H1 (cell line): ENCODE results near the gene NT5C3B. TPM values are rescaled to one million over a fixed set of nuclear protein-coding genes. Genes with fewer than 3 reads are reported as not detected.

ENCODE experiments used
- CTCF ChIA-PET: fragments of 300-600 bp; sonication (Branson Sonifier 250); formaldehyde crosslinking; loops from one replicate; lab custom pipeline; 2021; ENCODE audit not compliant: partially characterized antibody; lab: Charles Lee
- POLR2A ChIA-PET: fragments of 300-600 bp; sonication (Branson Sonifier 250); formaldehyde crosslinking; loops from one replicate; lab custom pipeline; 2021; ENCODE audit warnings: inconsistent platforms; ENCODE audit not compliant: partially characterized antibody; lab: Charles Lee
- DNase-seq, 2 experiments: peaks; one replicate each; pipeline versions ENCODE4 v3.0.0 to v3.0.0-alpha.2; 2010 to 2022; ENCODE audit warnings: low spot score in 2 of 2, low read depth in 1 of 2, mixed read lengths in 1 of 2
- FAIRE-seq: peaks from 2 replicates; lab custom pipeline; 2011; peaks lifted over from hg19 to GRCh38; lab: Jason Lieb, UNC
- H2AFZ ChIP-seq: 2 replicates; pipeline ENCODE4 v1.8.1; 2012; ENCODE audit warnings: low read length, inconsistent platforms
- H2AK5ac ChIP-seq: 2 replicates; pipeline ENCODE4 v1.6.1; 2013; ENCODE audit warnings: low read depth, low read length
- H2BK120ac ChIP-seq: replicated peaks from 2 replicates; pipeline ENCODE3; 2013; ENCODE audit warnings: low read depth, low read length, inconsistent platforms
- H2BK12ac ChIP-seq: 2 replicates; pipeline ENCODE4 v1.6.1; 2013; ENCODE audit warnings: low read depth, low read length
- H2BK15ac ChIP-seq: 2 replicates; pipeline ENCODE4 v1.6.1; 2013; ENCODE audit warnings: low read length
- H2BK20ac ChIP-seq: 2 replicates; pipeline ENCODE4 v1.6.1; 2013; ENCODE audit warnings: low read length
- H2BK5ac ChIP-seq: 2 replicates; pipeline ENCODE4 v1.6.1; 2013; ENCODE audit warnings: low read depth, low read length
- H3K14ac ChIP-seq: 2 replicates; pipeline ENCODE4 v1.6.1; 2013; ENCODE audit warnings: inconsistent platforms; ENCODE audit not compliant: insufficient read length
- H3K18ac ChIP-seq: 2 replicates; pipeline ENCODE4 v1.6.1; 2013; ENCODE audit warnings: low read length; ENCODE audit errors: extremely low read depth
- H3K23ac ChIP-seq: 2 replicates; pipeline ENCODE4 v1.6.1; 2013; ENCODE audit warnings: inconsistent platforms; ENCODE audit not compliant: insufficient read length
- H3K23me2 ChIP-seq: 2 replicates; pipeline ENCODE4 v1.6.1; 2013; ENCODE audit warnings: low read depth, low read length
- H3K27ac ChIP-seq: 2 replicates; pipeline ENCODE4 v1.6.1; 2011; ENCODE audit warnings: low read depth, low read length, inconsistent platforms
- H3K27me3 ChIP-seq, 4 experiments: replicated peaks in 1 of 4; 1 replicate in 1 of 4; 2 replicates in 3 of 4; pipeline versions ENCODE4 v1.6.1 to v1.8.1; 2011 to 2013; ENCODE audit warnings: low read length in 3 of 4, mild to moderate bottlenecking in 3 of 4, inconsistent platforms in 2 of 4, mixed read lengths in 2 of 4, moderate library complexity in 1 of 4; ENCODE audit not compliant: control insufficient read depth in 3 of 4, insufficient read depth in 3 of 4; ENCODE audit errors: extremely low read depth in 1 of 4
- H3K36me3 ChIP-seq, 4 experiments: 2 replicates each; pipeline versions ENCODE4 v1.6.1 to v1.8.1; 2011 to 2013; ENCODE audit warnings: mild to moderate bottlenecking in 4 of 4, low read length in 3 of 4, moderate library complexity in 2 of 4, control low read depth in 1 of 4, inconsistent platforms in 1 of 4; ENCODE audit not compliant: insufficient read depth in 4 of 4, control insufficient read depth in 2 of 4
- H3K4ac ChIP-seq: replicated peaks from 2 replicates; pipeline ENCODE3; 2013; ENCODE audit warnings: low read length, low read depth, mixed read lengths, inconsistent platforms; ENCODE audit not compliant: insufficient read length
- H3K4me1 ChIP-seq, 4 experiments: replicated peaks in 1 of 4; 1 replicate in 1 of 4; 2 replicates in 3 of 4; pipeline versions ENCODE4 v1.6.1 to v1.8.1; 2011 to 2013; ENCODE audit warnings: low read length in 3 of 4, inconsistent platforms in 2 of 4, mixed read lengths in 1 of 4; ENCODE audit not compliant: insufficient read depth in 4 of 4, control insufficient read depth in 3 of 4
- H3K4me2 ChIP-seq, 2 experiments: 2 replicates each; pipeline versions ENCODE4 v1.6.1 to v1.8.1; 2011 to 2013; ENCODE audit warnings: low read depth in 2 of 2, low read length in 2 of 2, control low read depth in 1 of 2, inconsistent platforms in 1 of 2, mild to moderate bottlenecking in 1 of 2; ENCODE audit not compliant: insufficient read depth in 1 of 2
- H3K4me3 ChIP-seq, 4 experiments: fragments of 200-600, 300-600 bp in 1 of 4; sonication (generic), shearing (Covaris generic), sonication (Bioruptor Twin) in 1 of 4; 2 replicates each; pipeline versions ENCODE4 v1.5.1 to v1.8.1; 2011 to 2016; ENCODE audit warnings: low read length in 4 of 4, low read depth in 3 of 4, control low read depth in 2 of 4, inconsistent platforms in 2 of 4, mild to moderate bottlenecking in 2 of 4, mixed read lengths in 1 of 4, moderate library complexity in 1 of 4; ENCODE audit not compliant: insufficient read depth in 2 of 4; ENCODE audit errors: extremely low read depth in 1 of 4
- H3K56ac ChIP-seq: replicated peaks from 2 replicates; pipeline ENCODE3; 2013; ENCODE audit warnings: low read depth, mild to moderate bottlenecking, mixed read lengths, low read length, inconsistent platforms; ENCODE audit not compliant: insufficient read length
- H3K79me1 ChIP-seq: 2 replicates; pipeline ENCODE4 v1.6.1; 2013; ENCODE audit warnings: low read depth, low read length, control low read depth
- H3K79me2 ChIP-seq, 2 experiments: 2 replicates each; pipeline versions ENCODE4 v1.6.1 to v1.8.1; 2012 to 2013; ENCODE audit warnings: low read length in 2 of 2, mild to moderate bottlenecking in 2 of 2, inconsistent platforms in 1 of 2; ENCODE audit not compliant: insufficient read depth in 2 of 2, control insufficient read depth in 1 of 2
- H3K9ac ChIP-seq, 4 experiments: replicated peaks in 1 of 4; 1 replicate in 1 of 4; 2 replicates in 3 of 4; pipeline versions ENCODE4 v1.6.1 to v1.8.1; 2011 to 2013; ENCODE audit warnings: low read depth in 3 of 4, low read length in 3 of 4, control low read depth in 2 of 4, mild to moderate bottlenecking in 2 of 4, moderate library complexity in 2 of 4, inconsistent platforms in 1 of 4; ENCODE audit errors: extremely low read depth in 1 of 4
- H3K9me3 ChIP-seq, 2 experiments: 2 replicates each; pipeline versions ENCODE4 v1.6.1 to v1.8.1; 2012 to 2013; ENCODE audit warnings: mild to moderate bottlenecking in 2 of 2, moderate library complexity in 2 of 2, control low read depth in 1 of 2, inconsistent platforms in 1 of 2, low read depth in 1 of 2, low read length in 1 of 2, mixed read lengths in 1 of 2; ENCODE audit not compliant: insufficient read depth in 2 of 2
- H4K20me1 ChIP-seq, 2 experiments: replicated peaks in 1 of 2; 2 replicates each; pipeline versions ENCODE3 to v1.8.1; 2011 to 2013; ENCODE audit warnings: inconsistent platforms in 2 of 2, low read length in 2 of 2, mild to moderate bottlenecking in 1 of 2; ENCODE audit not compliant: insufficient read depth in 2 of 2, control insufficient read depth in 1 of 2
- H4K5ac ChIP-seq: 2 replicates; pipeline ENCODE4 v1.6.1; 2013; ENCODE audit warnings: low read length, low read depth, mixed read lengths, inconsistent platforms; ENCODE audit not compliant: insufficient read length
- H4K8ac ChIP-seq: 2 replicates; pipeline ENCODE4 v1.8.0; 2013; ENCODE audit warnings: mild to moderate bottlenecking, moderate library complexity, low read length, inconsistent platforms; ENCODE audit not compliant: insufficient read depth; ENCODE audit errors: extremely low read depth
- H4K91ac ChIP-seq: replicated peaks from 2 replicates; pipeline ENCODE3; 2013; ENCODE audit warnings: low read length, mixed read lengths, inconsistent platforms; ENCODE audit not compliant: insufficient read length
- EP300 ChIP-seq, 2 experiments: IDR thresholded peaks; 1 replicate in 1 of 2; 2 replicates in 1 of 2; pipeline ENCODE4 v1.6.1; 2011 to 2012; ENCODE audit warnings: low read depth in 2 of 2, low read length in 2 of 2, mild to moderate bottlenecking in 2 of 2, borderline replicate concordance in 1 of 2, inconsistent platforms in 1 of 2, moderate library complexity in 1 of 2
- EZH2 ChIP-seq: fragments of 200-600 bp; sonication (generic); IDR thresholded peaks from 2 replicates; pipeline ENCODE4 v1.7.1; 2012; ENCODE audit warnings: low read depth, mild to moderate bottlenecking, moderate library complexity, low read length, inconsistent platforms; ENCODE audit not compliant: severe bottlenecking
- RXRA ChIP-seq: IDR thresholded peaks from 2 replicates; pipeline ENCODE4 v1.6.1; 2011; ENCODE audit warnings: low read depth, mild to moderate bottlenecking, low read length, moderate library complexity; ENCODE audit not compliant: insufficient read depth
- SIN3A ChIP-seq, 2 experiments: IDR thresholded peaks in 1 of 2; conservative IDR thresholded peaks in 1 of 2; 2 replicates each; pipeline ENCODE4 v1.6.1; 2011 to 2012; ENCODE audit warnings: low read length in 2 of 2, improper control_type of control experiment in 1 of 2, low read depth in 1 of 2, mild to moderate bottlenecking in 1 of 2
- SP2 ChIP-seq: IDR thresholded peaks from 2 replicates; pipeline ENCODE4 v1.6.1; 2012; ENCODE audit warnings: mild to moderate bottlenecking, low read length, inconsistent platforms
- WGBS, 2 experiments: shearing (Covaris generic) in 1 of 2; methylation state at CpG; one replicate each; pipeline versions ENCODE4 v1.1.6 to v1.1.7; 2013 to 2015; ENCODE audit warnings: low lambda C conversion rate in 2 of 2, mixed read lengths in 2 of 2, inconsistent platforms in 1 of 2, low coverage in 1 of 2, missing lambda C conversion rate in 1 of 2; ENCODE audit not compliant: insufficient replicate concordance in 2 of 2, insufficient coverage in 1 of 2, insufficient read length in 1 of 2; ENCODE audit errors: extremely low coverage in 1 of 2, missing lambda C conversion rate in 1 of 2; 5-methylcytosine and 5-hydroxymethylcytosine counted together
- polyA plus RNA-seq, 7 experiments: library from polyadenylated mRNA; depleted of rRNA in 3 of 7; stranded (reverse) in 5 of 7; unstranded in 2 of 7; fragments of >200 nt in 5 of 7; fragments of 200-250 nt in 2 of 7; gene quantifications; 1 replicate in 5 of 7; 2 replicates in 1 of 7; 4 replicates in 1 of 7; pipeline versions ENCODE4 v1.2.1 to v1.2.3, GENCODE V29; 2011 to 2013; ENCODE audit warnings: missing spikeins in 2 of 7, mixed read lengths in 2 of 7
- total RNA-seq: library from RNA; stranded (reverse); fragmentation: NEBNext Ultra II Directional; extraction: Animal tissue kit (Norgen Biotek cat#: 25700); gene quantifications from 2 replicates; pipeline ENCODE4 v1.2.1, GENCODE V29; 2021
- TF ChIP-seq, protein P1 (sequence below): IDR thresholded peaks from 2 replicates; pipeline ENCODE4 v1.6.1; 2011; ENCODE audit warnings: low read depth, mild to moderate bottlenecking, low read length; ENCODE audit not compliant: insufficient read depth
- TF ChIP-seq, protein P2 (sequence below): IDR thresholded peaks from 2 replicates; pipeline ENCODE4 v1.6.1; 2011; ENCODE audit warnings: low read length, improper control_type of control experiment

The NT5C3B gene
- total and polyA plus RNA-seq, 2 of the 8 experiments (the other 6 are each of a cell fraction or from before 2014, with no cell fraction given): 68.7 to 94.5 TPM

DNA sequence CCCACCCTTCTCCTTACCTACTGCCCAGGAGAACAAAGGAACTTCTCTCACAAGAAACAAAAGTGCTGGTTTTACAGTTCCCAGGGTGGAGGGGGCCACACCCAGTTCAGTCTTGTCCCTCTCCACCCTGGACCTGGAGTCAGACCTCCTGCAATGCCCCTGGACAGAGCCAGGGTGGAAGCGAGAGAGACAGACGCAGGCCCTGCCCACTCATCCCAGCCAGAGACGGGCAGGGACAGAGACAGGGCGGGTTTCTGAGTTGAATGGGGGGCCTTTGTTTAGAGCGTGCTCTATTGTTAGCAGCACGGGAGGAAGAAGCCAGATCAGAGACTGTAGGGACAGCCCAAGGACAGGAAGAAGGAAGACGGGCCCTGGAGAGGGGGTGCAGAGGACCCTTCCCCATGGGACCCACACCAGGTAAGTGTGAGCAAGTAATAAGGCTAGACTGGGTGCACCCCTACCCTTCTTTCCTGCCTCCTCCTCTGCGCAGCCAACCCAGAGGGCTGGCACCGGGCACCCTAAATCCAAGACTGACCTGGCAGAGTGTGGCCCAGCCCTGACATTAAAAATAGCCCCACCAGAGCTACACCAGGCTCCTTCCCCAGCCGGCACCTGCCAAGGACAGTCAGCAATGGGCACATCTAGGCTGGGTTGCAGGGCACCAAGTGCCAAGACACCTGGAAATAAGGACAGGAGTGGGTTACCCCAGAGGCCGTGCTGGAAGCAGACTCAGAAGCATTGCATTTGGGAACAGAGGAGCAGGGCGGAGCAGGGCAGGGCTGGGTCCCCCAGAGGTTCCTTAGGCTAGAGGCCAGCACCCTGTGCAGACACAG is 60.4 kb downstream of the NT5C3B start:
- Histone ChIP-seq H2BK120ac (peak overlapping the region; percentile 67), H4K20me1 (peaks cover 6 to 20% of the 10 kb centered on the region in 2 experiments), H3K23ac (no peak overlapping the region), H4K5ac (peak overlapping the region; percentile 18), H3K27me3 (no peaks in the 10 kb centered on the region), H3K27ac (peak overlapping the region; percentile 16; the same call in 1 of the 2 replicates), H3K18ac (peak overlapping the region; percentile 75; the same call in 1 of the 2 replicates), H3K56ac (no peak overlapping the region), H3K9me3 (no peaks in the 10 kb centered on the region), H3K4me2 (peak overlapping the region; percentile 22 to 42; a peak in 3 of 4 replicates), H2AFZ (no peak overlapping the region), H3K4ac (no peak overlapping the region), H3K14ac (no peak overlapping the region), H3K36me3 (peaks cover 2 to 7% (median 4%) of the 10 kb centered on the region in 4 experiments; a peak in 3 of 8 replicates), H3K79me2 (peaks cover 0 to 46% of the 10 kb centered on the region in 2 experiments; a peak in 2 of 4 replicates), H3K4me1 (peaks cover 0 to 51% (median 34%) of the 10 kb centered on the region in 4 experiments; a peak in 6 of 7 replicates), H2BK12ac (peak overlapping the region; percentile 88; the same call in 1 of the 2 replicates), H2AK5ac (peak overlapping the region; percentile 75; the same call in 1 of the 2 replicates), H2BK20ac (peak overlapping the region; percentile 92), H4K8ac (no peak overlapping the region), H3K79me1 (peaks cover 19% of the 10 kb centered on the region), H3K4me3 (0 out of 8 replicates have a peak overlapping the region, but pooled peaks of 1 of the 4 experiments have one; percentile 4), H4K91ac (peak overlapping the region; percentile 50), H3K9ac (peak overlapping the region in 2 of 4 experiments; percentile 13 to 44; a peak in 2 of 7 replicates), H2BK5ac (peak overlapping the region; percentile 68), H3K23me2 (no peaks in the 10 kb centered on the region; the same call in 1 of the 2 replicates), H2BK15ac (peak overlapping the region; percentile 88)
- ChIA-PET POLR2A (interaction anchor here (0.8 to 7.5 kb wide), 8 partner anchors 10 to 42 kb away, joined by 3 to 83 read pairs (median 4); partner anchors contain the start of gene JUP), CTCF (interaction anchor here (0.6 to 4.4 kb wide), 9 partner anchors 9 to 38 kb away, joined by 3 to 28 read pairs (median 8); partner anchors contain the start of genes JUP and P3H4)
- FAIRE-seq: no peak
- peak in 1 of 2 experiments; percentile 58 for DNase-seq
- WGBS, 2 experiments: 57% methylated on average over 12 of the region's 12 CpGs; no CpG with 5 or more reads in 1 of the 2 experiments
- TF ChIP-seq, protein P1, sequence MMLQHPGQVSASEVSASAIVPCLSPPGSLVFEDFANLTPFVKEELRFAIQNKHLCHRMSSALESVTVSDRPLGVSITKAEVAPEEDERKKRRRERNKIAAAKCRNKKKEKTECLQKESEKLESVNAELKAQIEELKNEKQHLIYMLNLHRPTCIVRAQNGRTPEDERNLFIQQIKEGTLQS: no peak
- TF ChIP-seq EP300 (IDR thresholded peaks at IDR 0.05; ENCODE audit: borderline replicate concordance in 1 of 2, low read depth in 2 of 2, low read length in 2 of 2) (no peak), RXRA (no peak), SIN3A (conservative IDR thresholded peaks at IDR 0.05 in 1 of 2, IDR thresholded peaks at IDR 0.05 in 1 of 2; ENCODE audit: low read depth in 1 of 2, low read length in 2 of 2) (0 out of 4 replicates have a peak, but pooled peaks of 1 of the 2 experiments have one; percentile 24), EZH2 (no peak), SP2 (no peak)
- TF ChIP-seq, protein P2, sequence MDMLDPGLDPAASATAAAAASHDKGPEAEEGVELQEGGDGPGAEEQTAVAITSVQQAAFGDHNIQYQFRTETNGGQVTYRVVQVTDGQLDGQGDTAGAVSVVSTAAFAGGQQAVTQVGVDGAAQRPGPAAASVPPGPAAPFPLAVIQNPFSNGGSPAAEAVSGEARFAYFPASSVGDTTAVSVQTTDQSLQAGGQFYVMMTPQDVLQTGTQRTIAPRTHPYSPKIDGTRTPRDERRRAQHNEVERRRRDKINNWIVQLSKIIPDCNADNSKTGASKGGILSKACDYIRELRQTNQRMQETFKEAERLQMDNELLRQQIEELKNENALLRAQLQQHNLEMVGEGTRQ: no peak
